MM.1S (cell line): Measurements from ENCODE around the gene SLC39A2.
"Not testable (repeated sequence)": the region's sequence is repeated elsewhere in the genome, so short reads cannot be mapped to it uniquely, and the experiment has no call there.

ENCODE experiments used
- DNase-seq: peaks from one replicate; pipeline ENCODE4 v3.0.0-alpha.2; 2015
- H2AFZ ChIP-seq: fragments of 300-600 bp; sonication (generic); 2 replicates; pipeline ENCODE4 v1.6.0; 2016; ENCODE audit warnings: antibody characterized with exemption, low read length
- H3F3A ChIP-seq: fragments of 300-600 bp; sonication (generic); 2 replicates; pipeline ENCODE4 v1.6.1; 2016; ENCODE audit warnings: mild to moderate bottlenecking, antibody characterized with exemption, low read length, moderate library complexity, mixed read lengths; ENCODE audit not compliant: insufficient read depth
- H3K27ac ChIP-seq: fragments of 300-600 bp; sonication (generic); 2 replicates; pipeline ENCODE4 v1.5.1; 2016; ENCODE audit warnings: mild to moderate bottlenecking, low read length
- H3K27me3 ChIP-seq: fragments of 300-600 bp; sonication (generic); replicated peaks from 2 replicates; pipeline ENCODE4 v1.6.0; 2016; ENCODE audit warnings: low read length; ENCODE audit not compliant: insufficient read depth
- H3K36me3 ChIP-seq: fragments of 300-600 bp; sonication (generic); replicated peaks from 2 replicates; pipeline ENCODE4 v1.6.1; 2016; ENCODE audit warnings: mild to moderate bottlenecking, low read length, mixed read lengths; ENCODE audit not compliant: insufficient read depth
- H3K4me1 ChIP-seq: fragments of 300-600 bp; sonication (generic); 2 replicates; pipeline ENCODE4 v1.6.1; 2016; ENCODE audit warnings: low read length, mixed read lengths
- H3K4me2 ChIP-seq: fragments of 300-600 bp; sonication (generic); 2 replicates; pipeline ENCODE4 v1.6.0; 2016; ENCODE audit warnings: low read depth, low read length
- H3K4me3 ChIP-seq: fragments of 300-600 bp; sonication (generic); 2 replicates; pipeline ENCODE4 v1.5.1; 2016; ENCODE audit warnings: low read length, mixed read lengths
- H3K79me2 ChIP-seq: fragments of 300-600 bp; sonication (generic); 2 replicates; pipeline ENCODE4 v1.6.1; 2016; ENCODE audit warnings: mixed run types, low read length, mixed read lengths
- H3K9ac ChIP-seq: fragments of 300-600 bp; sonication (generic); 2 replicates; pipeline ENCODE4 v1.6.1; 2016; ENCODE audit warnings: low read length, mixed read lengths
- H3K9me2 ChIP-seq: fragments of 300-600 bp; sonication (generic); replicated peaks from 2 replicates; pipeline ENCODE4 v1.6.1; 2016; ENCODE audit warnings: mild to moderate bottlenecking, low read length, mixed read lengths; ENCODE audit not compliant: insufficient read depth
- H3K9me3 ChIP-seq: fragments of 300-600 bp; sonication (generic); replicated peaks from 2 replicates; pipeline ENCODE4 v1.6.1; 2016; ENCODE audit warnings: mild to moderate bottlenecking, low read length, mixed read lengths; ENCODE audit not compliant: insufficient read depth
- H4K20me1 ChIP-seq: fragments of 300-600 bp; sonication (generic); 2 replicates; pipeline ENCODE4 v1.6.1; 2016; ENCODE audit warnings: mild to moderate bottlenecking, low read length, moderate library complexity, mixed read lengths; ENCODE audit not compliant: insufficient read depth
- CTCF ChIP-seq: fragments of 300-600 bp; sonication (generic); IDR thresholded peaks from 2 replicates; pipeline ENCODE4 v1.5.1; 2016; ENCODE audit warnings: antibody characterized with exemption, low read length, mixed read lengths
- EZH2 ChIP-seq: fragments of 300-600 bp; sonication (generic); optimal IDR thresholded peaks from 2 replicates; pipeline ENCODE3; 2017; ENCODE audit warnings: low read depth, mild to moderate bottlenecking, antibody characterized with exemption, low read length, mixed read lengths
- EZH2phosphoT487 ChIP-seq: fragments of 300-600 bp; sonication (generic); IDR thresholded peaks from 2 replicates; pipeline ENCODE4 v1.6.1; 2018; ENCODE audit warnings: antibody characterized with exemption, low read length

SLC39A2 gene

GRCh38 chr14:20999591-20999990, 498 bp downstream of the SLC39A2 start:
- Histone ChIP-seq H3K9me2 (no peaks in the 10 kb centered on the region), H3K9me3 (no peaks in the 10 kb centered on the region), H3K36me3 (no peaks in the 10 kb centered on the region), H3K27ac (no peak overlapping the region), H3K27me3 (no peaks in the 10 kb centered on the region), H3K4me2 (no peak overlapping the region), H3F3A (no peaks in the 10 kb centered on the region), H4K20me1 (no peaks in the 10 kb centered on the region), H3K4me1 (no peaks in the 10 kb centered on the region), H3K4me3 (no peak overlapping the region), H3K9ac (no peak overlapping the region), H3K79me2 (no peaks in the 10 kb centered on the region), H2AFZ (no peak overlapping the region)
- DNase-seq: no peak
- TF ChIP-seq EZH2phosphoT487: no peak
- no peak for TF ChIP-seq EZH2
- no peak for TF ChIP-seq CTCF

DNA sequence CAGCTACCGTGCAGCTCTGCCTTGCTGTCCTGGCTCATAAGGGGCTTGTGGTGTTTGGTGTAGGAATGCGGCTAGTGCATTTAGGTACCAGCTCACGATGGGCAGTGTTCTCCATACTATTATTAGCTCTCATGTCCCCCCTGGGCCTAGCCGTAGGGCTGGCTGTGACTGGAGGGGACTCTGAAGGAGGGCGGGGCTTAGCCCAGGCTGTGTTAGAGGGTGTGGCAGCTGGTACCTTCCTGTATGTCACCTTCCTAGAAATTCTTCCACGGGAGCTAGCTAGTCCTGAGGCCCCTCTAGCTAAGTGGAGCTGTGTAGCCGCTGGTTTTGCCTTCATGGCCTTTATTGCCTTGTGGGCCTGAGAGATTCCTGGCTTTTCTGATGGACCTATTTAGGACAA, 2.1 kb downstream of the SLC39A2 start:
- Histone ChIP-seq H3K9me2 (no peaks in the 10 kb centered on the region), H3K27ac (no peak overlapping the region)
- TF ChIP-seq CTCF (no peak), EZH2 (no peak), EZH2phosphoT487 (no peak)

GRCh38 chr14:21003788-21004346, 4.8 kb downstream of the SLC39A2 start:
- Histone ChIP-seq H4K20me1 (no peaks in the 10 kb centered on the region), H3K4me3 (no peak overlapping the region), H3K9me2 (no peaks in the 10 kb centered on the region), H3K4me2 (no peak overlapping the region), H3K9ac (no peak overlapping the region), H3K36me3 (no peaks in the 10 kb centered on the region), H2AFZ (no peak overlapping the region), H3K4me1 (no peaks in the 10 kb centered on the region), H3K9me3 (no peaks in the 10 kb centered on the region), H3K27me3 (no peaks in the 10 kb centered on the region), H3K79me2 (no peaks in the 10 kb centered on the region), H3K27ac (no peak overlapping the region), H3F3A (no peaks in the 10 kb centered on the region)
- DNase-seq: no peak
- TF ChIP-seq CTCF: no peak
- TF ChIP-seq EZH2: no peak
- TF ChIP-seq EZH2phosphoT487: no peak

More for the DNA sequence above, 2.1 kb downstream of the SLC39A2 start:
- H3K4me2 ChIP-seq: no peak overlapping the region
- DNase-seq: no peak
- no peaks in the 10 kb centered on the region for H3K79me2 ChIP-seq
- H2AFZ ChIP-seq: no peak overlapping the region
- H4K20me1 ChIP-seq: no peaks in the 10 kb centered on the region
- no peaks in the 10 kb centered on the region for H3K27me3 ChIP-seq
- no peak overlapping the region for H3K4me3 ChIP-seq
- no peak overlapping the region for H3K9ac ChIP-seq
- no peaks in the 10 kb centered on the region for H3K36me3 ChIP-seq
- H3K9me3 ChIP-seq: no peaks in the 10 kb centered on the region
- H3K4me1 ChIP-seq: no peaks in the 10 kb centered on the region
- no peaks in the 10 kb centered on the region for H3F3A ChIP-seq

DNA sequence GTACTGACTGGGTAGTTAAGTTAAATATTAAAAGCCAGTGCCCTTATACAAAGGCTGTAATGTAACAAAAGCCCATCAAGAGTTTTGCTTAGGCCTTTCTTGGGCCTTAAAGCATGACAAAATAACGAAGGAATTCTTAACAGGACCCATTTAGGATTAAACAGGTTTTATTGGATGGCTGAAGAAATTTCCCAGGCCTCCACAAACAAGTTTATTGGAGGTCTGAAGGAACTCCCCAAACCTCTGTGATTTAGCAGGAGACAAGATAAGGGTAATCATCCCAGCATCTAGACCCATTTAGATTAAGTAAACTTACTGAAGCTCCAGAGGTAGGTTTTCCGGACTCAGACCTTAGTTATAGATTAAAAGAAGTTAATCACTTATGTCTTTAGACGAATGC, 10.6 kb downstream of the SLC39A2 start:
- not testable (repeated sequence) for H2AFZ ChIP-seq, H3K4me1 ChIP-seq, H3K9me3 ChIP-seq, H3K4me3 ChIP-seq, H3K9ac ChIP-seq, H3K27ac ChIP-seq, H3K9me2 ChIP-seq, H4K20me1 ChIP-seq, H3K4me2 ChIP-seq, H3K36me3 ChIP-seq, H3F3A ChIP-seq, DNase-seq, H3K79me2 ChIP-seq, H3K27me3 ChIP-seq
